Brain microvascular endothelial cell (primary cell): ENCODE results near the gene ADAM15.

Experiments
- DNase-seq: peaks from one replicate; pipeline ENCODE4 v3.0.0-alpha.2; 2020
- H3K27ac ChIP-seq: fragments of 250-450 bp; sonication (Bioruptor Pico); 2 replicates; pipeline ENCODE4 v1.5.1; 2020; ENCODE audit warnings: mild to moderate bottlenecking, moderate library complexity
- H3K27me3 ChIP-seq: fragments of 250-450 bp; sonication (Bioruptor Pico); replicated peaks from 2 replicates; pipeline ENCODE4 v1.5.1; 2020; ENCODE audit warnings: mild to moderate bottlenecking
- H3K36me3 ChIP-seq: fragments of 250-450 bp; sonication (Bioruptor Pico); replicated peaks from 2 replicates; pipeline ENCODE4 v1.5.1; 2020; ENCODE audit warnings: mild to moderate bottlenecking
- H3K4me3 ChIP-seq: 2 replicates; pipeline ENCODE4 v1.5.1; 2011; ENCODE audit warnings: low read depth, mild to moderate bottlenecking, control low read depth, low read length, moderate library complexity
- CTCF ChIP-seq: IDR thresholded peaks from 2 replicates; pipeline ENCODE4 v1.5.1; 2011; ENCODE audit warnings: low read depth, mild to moderate bottlenecking, moderate library complexity, low read length, control low read depth, inconsistent platforms; ENCODE audit errors: missing control alignments
- in situ Hi-C: cut with HindIII; loops from 2 replicates; pipeline ENCODE4 v1.10.0; 2017; ENCODE audit warnings: low sequenced_read_pairs, low pct_ligation_motif_present

Gene ADAM15

GRCh38 chr1:155092641-155093040, 41.5 kb downstream of the ADAM15 start:
- no peak for TF ChIP-seq CTCF
- H3K27ac ChIP-seq, result no peak overlapping the region
- no peak overlapping the region for H3K4me3 ChIP-seq
- H3K36me3 ChIP-seq, result no peaks in the 10 kb centered on the region
- no peak for DNase-seq
- in situ Hi-C loops, result no loop called here
- H3K27me3 ChIP-seq, result peaks cover 10% of the 10 kb centered on the region

- no peak overlapping the region for H3K27ac ChIP-seq
- in situ Hi-C loops, result no loop called here
These were observed 43.0 kb downstream of the ADAM15 start for GRCh38 chr1:155093911-155094621.

GRCh38 chr1:155094622-155094948, 43.5 kb downstream of the ADAM15 start:
- in situ Hi-C loops, result no loop called here
- no peak for DNase-seq
- no peak for TF ChIP-seq CTCF
- Histone ChIP-seq H3K36me3 (no peaks in the 10 kb centered on the region), H3K27ac (no peak overlapping the region), H3K4me3 (no peak overlapping the region), H3K27me3 (peaks cover 10% of the 10 kb centered on the region)

More at GRCh38 chr1:155093911-155094621, 43.0 kb downstream of the ADAM15 start:
- peak; percentile 58 for TF ChIP-seq CTCF
- no peak overlapping the region for H3K4me3 ChIP-seq
- DNase-seq, result no peak
- H3K27me3 ChIP-seq, result peaks cover 10% of the 10 kb centered on the region
- no peaks in the 10 kb centered on the region for H3K36me3 ChIP-seq

GRCh38 chr1:155099331-155099730, 48.2 kb downstream of the ADAM15 start:
- in situ Hi-C loops, result no loop called here
- H3K36me3 ChIP-seq, result no peaks in the 10 kb centered on the region
- peaks cover 10% of the 10 kb centered on the region for H3K27me3 ChIP-seq
- H3K27ac ChIP-seq, result no peak overlapping the region
- TF ChIP-seq CTCF, result no peak
- DNase-seq, result no peak
- H3K4me3 ChIP-seq, result no peak overlapping the region

- in situ Hi-C loops, result no loop called here
- no peaks in the 10 kb centered on the region for H3K36me3 ChIP-seq
- no peak for TF ChIP-seq CTCF
- DNase-seq, result no peak
- no peak overlapping the region for H3K4me3 ChIP-seq
- H3K27me3 ChIP-seq, result peaks cover 3% of the 10 kb centered on the region
- no peak overlapping the region for H3K27ac ChIP-seq
These were observed 52.2 kb downstream of the ADAM15 start for GRCh38 chr1:155103325-155103724.
